ENCODE measurements around the gene TRIM41. TPM values are rescaled to one million over a fixed set of nuclear protein-coding genes. Genes with fewer than 3 reads are reported as not detected.

The TRIM41 gene
- total and polyA plus RNA-seq, 2 of the 13 experiments (the other 11 are each of a cell fraction or from before 2014, with no cell fraction given): 10.2 to 16.7 TPM

GRCh38 chr5:181187500-181188213 lies 35.4 kb upstream of the TRIM41 start (continued):
- TF ChIP-seq, protein P1, sequence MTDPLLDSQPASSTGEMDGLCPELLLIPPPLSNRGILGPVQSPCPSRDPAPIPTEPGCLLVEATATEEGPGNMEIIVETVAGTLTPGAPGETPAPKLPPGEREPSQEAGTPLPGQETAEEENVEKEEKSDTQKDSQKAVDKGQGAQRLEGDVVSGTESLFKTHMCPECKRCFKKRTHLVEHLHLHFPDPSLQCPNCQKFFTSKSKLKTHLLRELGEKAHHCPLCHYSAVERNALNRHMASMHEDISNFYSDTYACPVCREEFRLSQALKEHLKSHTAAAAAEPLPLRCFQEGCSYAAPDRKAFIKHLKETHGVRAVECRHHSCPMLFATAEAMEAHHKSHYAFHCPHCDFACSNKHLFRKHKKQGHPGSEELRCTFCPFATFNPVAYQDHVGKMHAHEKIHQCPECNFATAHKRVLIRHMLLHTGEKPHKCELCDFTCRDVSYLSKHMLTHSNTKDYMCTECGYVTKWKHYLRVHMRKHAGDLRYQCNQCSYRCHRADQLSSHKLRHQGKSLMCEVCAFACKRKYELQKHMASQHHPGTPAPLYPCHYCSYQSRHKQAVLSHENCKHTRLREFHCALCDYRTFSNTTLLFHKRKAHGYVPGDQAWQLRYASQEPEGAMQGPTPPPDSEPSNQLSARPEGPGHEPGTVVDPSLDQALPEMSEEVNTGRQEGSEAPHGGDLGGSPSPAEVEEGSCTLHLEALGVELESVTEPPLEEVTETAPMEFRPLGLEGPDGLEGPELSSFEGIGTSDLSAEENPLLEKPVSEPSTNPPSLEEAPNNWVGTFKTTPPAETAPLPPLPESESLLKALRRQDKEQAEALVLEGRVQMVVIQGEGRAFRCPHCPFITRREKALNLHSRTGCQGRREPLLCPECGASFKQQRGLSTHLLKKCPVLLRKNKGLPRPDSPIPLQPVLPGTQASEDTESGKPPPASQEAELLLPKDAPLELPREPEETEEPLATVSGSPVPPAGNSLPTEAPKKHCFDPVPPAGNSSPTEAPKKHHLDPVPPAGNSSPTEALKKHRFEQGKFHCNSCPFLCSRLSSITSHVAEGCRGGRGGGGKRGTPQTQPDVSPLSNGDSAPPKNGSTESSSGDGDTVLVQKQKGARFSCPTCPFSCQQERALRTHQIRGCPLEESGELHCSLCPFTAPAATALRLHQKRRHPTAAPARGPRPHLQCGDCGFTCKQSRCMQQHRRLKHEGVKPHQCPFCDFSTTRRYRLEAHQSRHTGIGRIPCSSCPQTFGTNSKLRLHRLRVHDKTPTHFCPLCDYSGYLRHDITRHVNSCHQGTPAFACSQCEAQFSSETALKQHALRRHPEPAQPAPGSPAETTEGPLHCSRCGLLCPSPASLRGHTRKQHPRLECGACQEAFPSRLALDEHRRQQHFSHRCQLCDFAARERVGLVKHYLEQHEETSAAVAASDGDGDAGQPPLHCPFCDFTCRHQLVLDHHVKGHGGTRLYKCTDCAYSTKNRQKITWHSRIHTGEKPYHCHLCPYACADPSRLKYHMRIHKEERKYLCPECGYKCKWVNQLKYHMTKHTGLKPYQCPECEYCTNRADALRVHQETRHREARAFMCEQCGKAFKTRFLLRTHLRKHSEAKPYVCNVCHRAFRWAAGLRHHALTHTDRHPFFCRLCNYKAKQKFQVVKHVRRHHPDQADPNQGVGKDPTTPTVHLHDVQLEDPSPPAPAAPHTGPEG (CRISPR knock-in tag; IDR thresholded peaks at IDR 0.05): peak; percentile 47
- TF ChIP-seq SOX13 (IDR thresholded peaks at IDR 0.05) (peak; percentile 50; the same call in 1 of the 2 replicates), SOX13 (CRISPR knock-in tag; conservative IDR thresholded peaks at IDR 0.05 in 1 of 2, IDR thresholded peaks at IDR 0.05 in 1 of 2) (no peak; a peak in 1 of 4 replicates), ELF3 (CRISPR knock-in tag; IDR thresholded peaks at IDR 0.05) (peak; percentile 60), ZNF335 (CRISPR knock-in tag; IDR thresholded peaks at IDR 0.05) (0 out of 2 replicates have a peak, but pooled peaks have one; percentile 52), HMG20A (CRISPR knock-in tag; IDR thresholded peaks at IDR 0.05; ENCODE audit: borderline replicate concordance) (peak; percentile 16; the same call in 1 of the 2 replicates), ZFP91 (CRISPR knock-in tag; IDR thresholded peaks at IDR 0.05; ENCODE audit: borderline replicate concordance) (peak; percentile 52; the same call in 1 of the 2 replicates), NFKBIZ (CRISPR knock-in tag; IDR thresholded peaks at IDR 0.05) (no peak), DZIP1 (CRISPR knock-in tag; IDR thresholded peaks at IDR 0.05) (no peak), ZKSCAN8 (CRISPR knock-in tag; IDR thresholded peaks at IDR 0.05; ENCODE audit: borderline replicate concordance) (no peak), GABPB1 (CRISPR knock-in tag; IDR thresholded peaks at IDR 0.05) (peak; percentile 33; the same call in 1 of the 2 replicates), BRCA1 (CRISPR knock-in tag; IDR thresholded peaks at IDR 0.05) (peak; percentile 19; the same call in 1 of the 2 replicates), SNAI1 (CRISPR knock-in tag; IDR thresholded peaks at IDR 0.05; ENCODE audit: borderline replicate concordance) (no peak), ZNF3 (CRISPR knock-in tag; IDR thresholded peaks at IDR 0.05) (no peak), TARDBP (CRISPR knock-in tag; IDR thresholded peaks at IDR 0.05) (peak; percentile 79), ZNF557 (CRISPR knock-in tag; IDR thresholded peaks at IDR 0.05) (peak; percentile 78; the same call in 1 of the 2 replicates), SOX5 (CRISPR knock-in tag; IDR thresholded peaks at IDR 0.05; ENCODE audit: borderline replicate concordance) (no peak; the same call in 1 of the 2 replicates), SOX6 (IDR thresholded peaks at IDR 0.05) (no peak), SOX6 (CRISPR knock-in tag; IDR thresholded peaks at IDR 0.05) (peak; percentile 9; the same call in 1 of the 2 replicates), HDAC6 (IDR thresholded peaks at IDR 0.05; ENCODE audit: low read depth, low read length) (no peak)
